GM23338 (cell line): ENCODE results near the gene FTCD. TPM values are rescaled to one million over a fixed set of nuclear protein-coding genes. Genes with fewer than 3 reads are reported as not detected.

Source experiments
- ATAC-seq: fragments of 200-7000 bp; cut with Tn5 transposase; 3 replicates; pipeline ENCODE4 v1.9.1; 2020
- DNase-seq: peaks from one replicate; pipeline ENCODE4 v3.0.0-alpha.2; 2015; ENCODE audit warnings: low spot score
- H2AFZ ChIP-seq: fragments of 200-600 bp; sonication (generic); 2 replicates; pipeline ENCODE4 v1.8.0; 2016; ENCODE audit warnings: antibody characterized with exemption, mild to moderate bottlenecking, moderate library complexity
- H3F3A ChIP-seq: fragments of 200-600 bp; sonication (generic); replicated peaks from 2 replicates; pipeline ENCODE4 v1.8.0; 2017; ENCODE audit warnings: antibody characterized with exemption, mixed run types, low read depth
- H3K27ac ChIP-seq: fragments of 200-600 bp; sonication (generic); 2 replicates; pipeline ENCODE4 v1.6.1; 2016; ENCODE audit warnings: low read depth
- H3K27me3 ChIP-seq: fragments of 200-600 bp; sonication (generic); 2 replicates; pipeline ENCODE4 v1.8.0; 2016; ENCODE audit warnings: mild to moderate bottlenecking, mixed run types, moderate library complexity; ENCODE audit not compliant: insufficient read depth
- H3K36me3 ChIP-seq: fragments of 200-600 bp; sonication (generic); 2 replicates; pipeline ENCODE4 v1.8.0; 2016; ENCODE audit warnings: mild to moderate bottlenecking; ENCODE audit not compliant: insufficient read depth
- H3K4me1 ChIP-seq: fragments of 200-600 bp; sonication (generic); 2 replicates; pipeline ENCODE4 v1.8.0; 2016; ENCODE audit warnings: mild to moderate bottlenecking, moderate library complexity; ENCODE audit not compliant: insufficient read depth
- H3K4me2 ChIP-seq: fragments of 200-600 bp; sonication (generic); 2 replicates; pipeline ENCODE4 v1.7.1; 2017; ENCODE audit warnings: mixed run types
- H3K4me3 ChIP-seq: fragments of 200-600 bp; sonication (generic); 2 replicates; pipeline ENCODE4 v1.6.1; 2016; ENCODE audit warnings: mixed run types
- H3K79me2 ChIP-seq: fragments of 200-600 bp; sonication (generic); replicated peaks from 2 replicates; pipeline ENCODE4 v1.8.0; 2017; ENCODE audit warnings: mild to moderate bottlenecking; ENCODE audit not compliant: insufficient read depth
- H3K9me2 ChIP-seq: fragments of 200-600 bp; sonication (generic); 2 replicates; pipeline ENCODE4 v1.8.0; 2017; ENCODE audit not compliant: insufficient read depth
- H4K20me1 ChIP-seq: fragments of 200-600 bp; sonication (generic); replicated peaks from 2 replicates; pipeline ENCODE4 v1.8.0; 2017; ENCODE audit warnings: mild to moderate bottlenecking; ENCODE audit not compliant: insufficient read depth
- H3K27ac Mint-ChIP-seq: 2 replicates; pipeline ENCODE4 v1.8.0; 2020; ENCODE audit warnings: inconsistent platforms, mild to moderate bottlenecking, moderate library complexity, mixed read lengths
- H3K27me3 Mint-ChIP-seq: 3 replicates; pipeline ENCODE4 v1.8.0; 2022; ENCODE audit warnings: low read depth, mild to moderate bottlenecking, moderate library complexity, mixed read lengths, inconsistent platforms; ENCODE audit not compliant: insufficient read depth, poor library complexity
- H3K36me3 Mint-ChIP-seq: 3 replicates; pipeline ENCODE4 v1.8.0; 2021; ENCODE audit warnings: low read depth, mild to moderate bottlenecking, inconsistent platforms, moderate library complexity, mixed read lengths
- H3K4me1 Mint-ChIP-seq: 3 replicates; pipeline ENCODE4 v1.8.0; 2020; ENCODE audit warnings: mild to moderate bottlenecking, inconsistent platforms, mixed read lengths
- H3K4me3 Mint-ChIP-seq: 3 replicates; pipeline ENCODE4 v1.8.0; 2021; ENCODE audit warnings: moderate library complexity, mild to moderate bottlenecking, inconsistent platforms, mixed read lengths
- H3K9me3 Mint-ChIP-seq: 3 replicates; pipeline ENCODE4 v1.8.0; 2020; ENCODE audit warnings: moderate library complexity, mild to moderate bottlenecking, inconsistent platforms, mixed read lengths
- CREB1 ChIP-seq: fragments of 250-450 bp; sonication (Bioruptor Pico); IDR thresholded peaks from 2 replicates; pipeline ENCODE4 v1.5.0; 2020; ENCODE audit warnings: low read depth, mild to moderate bottlenecking, moderate library complexity
- CTCF ChIP-seq, 2 experiments: fragments of 200-600 bp in 1 of 2; sonication (generic) in 1 of 2; conservative IDR thresholded peaks; 2 replicates each; pipeline versions ENCODE4 v1.5.1 to v1.6.1; 2016 to 2017; ENCODE audit warnings: antibody characterized with exemption in 2 of 2, low read depth in 2 of 2, mild to moderate bottlenecking in 2 of 2, moderate library complexity in 1 of 2
- ETS1 ChIP-seq: IDR thresholded peaks from 2 replicates; pipeline ENCODE4 v1.6.1; 2016; ENCODE audit warnings: antibody characterized with exemption
- EZH2phosphoT487 ChIP-seq: fragments of 200-600 bp; sonication (generic); IDR thresholded peaks from one replicate; pipeline ENCODE4 v1.8.1; 2018; ENCODE audit warnings: antibody characterized with exemption; ENCODE audit not compliant: unreplicated experiment
- JUNB ChIP-seq: IDR thresholded peaks from one replicate; pipeline ENCODE4 v1.6.1; 2016; ENCODE audit warnings: antibody characterized with exemption; ENCODE audit not compliant: unreplicated experiment
- NANOG ChIP-seq: IDR thresholded peaks from 2 replicates; pipeline ENCODE4 v1.6.1; 2016; ENCODE audit warnings: antibody characterized with exemption, borderline replicate concordance
- POLR2AphosphoS5 ChIP-seq: IDR thresholded peaks from 2 replicates; pipeline ENCODE4 v1.6.1; 2016; ENCODE audit warnings: antibody characterized with exemption, low read depth
- REST ChIP-seq: IDR thresholded peaks from one replicate; pipeline ENCODE4 v1.6.1; 2018; ENCODE audit warnings: antibody characterized with exemption; ENCODE audit not compliant: unreplicated experiment
- STAT1 ChIP-seq: IDR thresholded peaks from one replicate; pipeline ENCODE4 v1.6.1; 2016; ENCODE audit warnings: antibody characterized with exemption; ENCODE audit not compliant: unreplicated experiment
- ZNF114 ChIP-seq: fragments of 250-450 bp; sonication (Bioruptor Pico); IDR thresholded peaks from 2 replicates; pipeline ENCODE4 v1.5.0; 2020; ENCODE audit warnings: mild to moderate bottlenecking, moderate library complexity
- ZNF331 ChIP-seq: fragments of 250-450 bp; sonication (Bioruptor Pico); IDR thresholded peaks from 2 replicates; pipeline ENCODE4 v1.5.0; 2020; ENCODE audit warnings: low read depth, mild to moderate bottlenecking, moderate library complexity
- ZNF462 ChIP-seq: fragments of 250-450 bp; sonication (Bioruptor Pico); IDR thresholded peaks from 2 replicates; pipeline ENCODE4 v1.5.0; 2020; ENCODE audit warnings: mild to moderate bottlenecking, moderate library complexity
- polyA plus RNA-seq: library from polyadenylated mRNA; unstranded; fragments of >200 nt; fragmentation: Nextera tagmentation; extraction: Ambion mirVana; gene quantifications from 2 replicates; pipeline ENCODE4 v1.2.1, GENCODE V29; 2016
- total RNA-seq: library from RNA; depleted of rRNA; stranded (reverse); fragments of >200 nt; shearing (Covaris generic); gene quantifications from 2 replicates; pipeline ENCODE4 v1.2.3, GENCODE V29; 2014

Gene FTCD
- total and polyA plus RNA-seq, 2 experiments from 2014 or later, result 0.90 to 2.3 TPM

GRCh38 chr21:46187261-46187660 lies 31.9 kb upstream of the FTCD start:
- no peaks in the 10 kb centered on the region for H3K9me3 Mint-ChIP-seq
- DNase-seq (no peak), ATAC-seq (no peak)
- H3K9me2 ChIP-seq, result no peaks in the 10 kb centered on the region
- peaks cover 11% of the 10 kb centered on the region; the same call in 1 of the 2 replicates for H3K4me1 ChIP-seq
- peaks cover 17% of the 10 kb centered on the region for H3K36me3 Mint-ChIP-seq
- H3K36me3 ChIP-seq, result no peaks in the 10 kb centered on the region
- H3K27me3 ChIP-seq, result no peaks in the 10 kb centered on the region
- 0 out of 2 replicates have a peak, but pooled peaks cover 4% of the 10 kb centered on the region for H3F3A ChIP-seq
- H3K4me3 Mint-ChIP-seq, result no peak overlapping the region
- no peaks in the 10 kb centered on the region for H3K79me2 ChIP-seq
- no peak overlapping the region for H3K27ac ChIP-seq
- no peak overlapping the region for H3K27ac Mint-ChIP-seq
- H3K27me3 Mint-ChIP-seq, result peaks cover 6% of the 10 kb centered on the region
- no peak overlapping the region for H2AFZ ChIP-seq
- TF ChIP-seq ZNF331 (no peak), NANOG (no peak), CREB1 (no peak), ZNF114 (CRISPR knock-in tag) (no peak), CTCF (conservative IDR thresholded peaks at IDR 0.05; ENCODE audit: low read depth in 2 of 2) (no peak), ETS1 (no peak), REST (no peak), EZH2phosphoT487 (no peak), JUNB (no peak), STAT1 (no peak), POLR2AphosphoS5 (no peak), ZNF462 (CRISPR knock-in tag) (no peak)
- peaks cover 3% of the 10 kb centered on the region; the same call in 1 of the 2 replicates for H4K20me1 ChIP-seq
- peaks cover 21% of the 10 kb centered on the region for H3K4me1 Mint-ChIP-seq
- no peak overlapping the region for H3K4me2 ChIP-seq
- H3K4me3 ChIP-seq, result no peak overlapping the region
